NOMO-1 treated with DMSO at 0.1 percent for 48 hours (cell line): ENCODE data around the gene ZACN.

Source experiments
- DNase-seq: peaks from one replicate; lab custom pipeline; 2025; ENCODE audit not compliant: unreplicated experiment; lab: John Stamatoyannopoulos, UW

The ZACN gene

DNA sequence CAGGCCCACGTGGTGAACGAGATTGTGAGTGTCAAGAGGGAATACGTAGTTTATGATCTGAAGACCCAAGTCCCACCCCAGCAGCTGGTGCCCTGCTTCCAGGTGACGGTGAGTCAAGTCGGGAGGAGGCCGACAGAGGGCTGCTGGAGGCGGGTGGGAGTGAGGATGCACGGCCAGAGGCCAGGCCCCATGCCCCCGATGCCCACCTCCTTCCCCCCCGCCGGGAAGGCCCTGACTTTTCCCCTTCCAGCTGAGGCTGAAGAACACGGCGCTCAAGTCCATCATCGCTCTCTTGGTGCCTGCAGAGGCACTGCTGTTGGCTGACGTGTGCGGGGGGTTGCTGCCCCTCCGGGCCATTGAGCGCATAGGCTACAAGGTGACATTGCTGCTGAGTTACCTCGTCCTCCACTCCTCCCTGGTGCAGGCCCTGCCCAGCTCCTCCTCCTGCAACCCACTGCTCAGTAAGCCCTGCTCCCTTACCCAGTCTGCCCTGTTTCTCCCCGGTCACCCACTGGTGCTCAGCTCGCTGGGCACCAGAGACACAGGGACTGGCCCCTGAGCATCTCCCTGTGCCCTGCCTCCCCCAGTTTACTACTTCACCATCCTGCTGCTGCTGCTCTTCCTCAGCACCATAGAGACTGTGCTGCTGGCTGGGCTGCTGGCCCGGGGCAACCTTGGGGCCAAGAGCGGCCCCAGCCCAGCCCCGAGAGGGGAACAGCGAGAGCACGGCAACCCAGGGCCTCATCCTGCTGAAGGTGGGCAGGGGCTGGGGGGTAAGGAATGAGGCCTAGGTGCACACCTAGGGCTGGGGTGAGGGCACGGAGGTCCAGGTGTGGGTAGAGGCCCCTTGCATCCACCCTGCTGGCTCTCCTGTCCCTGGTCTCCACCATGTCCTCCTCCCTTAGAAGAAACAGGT lies 2.6 kb downstream of the ZACN start:
- no peak for DNase-seq

DNA sequence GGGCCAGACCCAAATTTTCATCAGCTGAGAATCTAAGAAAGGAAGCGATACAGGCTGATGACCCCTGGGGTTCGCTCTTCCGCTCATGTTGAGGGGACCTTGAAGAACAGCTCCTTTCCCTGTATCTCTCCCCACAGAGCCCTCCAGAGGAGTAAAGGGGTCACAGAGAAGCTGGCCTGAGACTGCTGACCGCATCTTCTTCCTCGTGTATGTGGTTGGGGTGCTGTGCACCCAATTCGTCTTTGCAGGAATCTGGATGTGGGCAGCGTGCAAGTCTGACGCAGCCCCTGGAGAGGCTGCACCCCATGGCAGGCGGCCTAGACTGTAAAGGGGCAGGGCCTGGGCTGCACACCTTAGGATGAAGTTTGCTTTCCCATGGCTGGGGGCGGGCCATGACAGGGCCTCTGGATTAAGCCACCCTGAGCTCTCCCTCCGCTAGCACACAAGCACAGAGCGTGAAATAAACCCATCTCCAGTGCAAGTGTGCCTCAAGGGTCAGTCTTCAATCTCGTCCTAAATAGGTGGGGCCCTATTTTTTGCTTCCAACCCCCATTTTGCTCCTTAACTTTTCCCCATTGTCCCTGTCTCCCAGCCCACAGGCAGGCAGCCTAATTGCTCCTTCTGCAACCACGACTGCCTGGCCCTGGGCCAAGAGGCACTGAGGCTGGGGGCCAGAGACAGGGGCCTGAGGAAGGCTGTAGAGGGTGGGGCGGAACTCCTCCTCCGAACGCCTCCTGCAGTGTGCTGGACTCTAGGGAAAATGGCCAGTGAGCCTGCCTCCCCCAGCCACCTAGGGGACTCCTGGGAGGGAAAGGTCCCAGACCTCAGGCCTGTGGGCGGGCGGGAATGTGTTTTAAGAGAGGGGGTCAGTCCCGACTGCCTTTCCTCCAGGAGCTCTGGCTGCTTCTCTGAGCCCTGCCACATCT lies 3.6 kb downstream of the ZACN start:
- no peak for DNase-seq

- DNase-seq = no peak
These were observed 4.7 kb downstream of the ZACN start for GRCh38 chr17:76083536-76084182.

GRCh38 chr17:76085066-76085730 lies 6.2 kb downstream of the ZACN start:
- DNase-seq = no peak

DNA sequence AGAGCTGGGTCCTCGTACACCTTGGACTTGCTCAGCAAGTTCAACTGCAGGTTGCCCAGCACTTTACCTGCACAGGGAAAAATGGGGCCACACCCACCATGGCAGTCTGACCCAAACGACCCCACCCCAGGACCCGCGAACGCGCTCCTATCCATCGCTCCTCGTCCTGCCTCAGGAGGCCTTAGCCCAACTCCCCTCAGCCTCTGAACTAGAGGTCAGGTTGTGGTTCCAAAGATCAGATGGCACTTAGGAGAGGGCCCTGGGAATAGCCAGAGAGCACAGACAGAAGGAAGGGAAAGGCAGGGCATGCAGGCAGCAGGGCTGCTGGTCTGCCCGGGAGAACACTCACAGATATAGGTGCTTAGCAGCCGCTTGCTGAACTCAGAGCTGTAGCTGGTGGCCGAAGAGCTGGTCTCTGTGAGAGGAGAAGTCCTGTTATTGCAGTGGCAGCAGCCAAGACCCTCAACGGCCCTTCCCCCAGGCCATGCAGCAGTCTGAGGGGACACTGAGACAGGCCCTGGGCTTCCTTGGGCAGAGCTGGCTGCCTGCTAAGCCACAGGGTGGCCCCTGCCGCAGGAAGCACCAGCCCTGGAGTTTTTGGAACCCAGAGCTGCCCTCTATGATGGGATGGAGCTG lies 6.9 kb downstream of the ZACN start:
- no peak for DNase-seq

GRCh38 chr17:76086384-76086783 lies 7.4 kb downstream of the ZACN start:
- DNase-seq = no peak

DNA sequence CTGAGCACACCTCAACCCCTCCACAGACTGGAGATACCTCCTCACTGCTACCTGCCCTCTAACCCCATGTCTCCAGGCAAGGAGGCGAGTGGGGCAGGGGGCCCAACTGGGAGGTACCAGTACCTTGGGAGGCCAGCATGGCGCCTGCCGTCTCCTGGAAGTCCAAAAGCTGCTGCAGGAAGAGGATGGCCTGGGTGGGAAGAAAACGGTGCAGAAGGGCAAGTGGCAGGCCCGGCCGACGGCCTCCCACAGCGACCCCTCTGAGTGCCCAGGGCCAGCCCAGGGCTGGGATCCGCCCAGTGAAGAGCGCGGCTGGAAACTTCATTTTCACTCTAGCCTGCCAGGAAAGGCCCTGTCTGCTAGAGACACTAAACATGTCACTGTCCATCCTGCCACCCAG lies 8.5 kb downstream of the ZACN start:
- no peak for DNase-seq

DNA sequence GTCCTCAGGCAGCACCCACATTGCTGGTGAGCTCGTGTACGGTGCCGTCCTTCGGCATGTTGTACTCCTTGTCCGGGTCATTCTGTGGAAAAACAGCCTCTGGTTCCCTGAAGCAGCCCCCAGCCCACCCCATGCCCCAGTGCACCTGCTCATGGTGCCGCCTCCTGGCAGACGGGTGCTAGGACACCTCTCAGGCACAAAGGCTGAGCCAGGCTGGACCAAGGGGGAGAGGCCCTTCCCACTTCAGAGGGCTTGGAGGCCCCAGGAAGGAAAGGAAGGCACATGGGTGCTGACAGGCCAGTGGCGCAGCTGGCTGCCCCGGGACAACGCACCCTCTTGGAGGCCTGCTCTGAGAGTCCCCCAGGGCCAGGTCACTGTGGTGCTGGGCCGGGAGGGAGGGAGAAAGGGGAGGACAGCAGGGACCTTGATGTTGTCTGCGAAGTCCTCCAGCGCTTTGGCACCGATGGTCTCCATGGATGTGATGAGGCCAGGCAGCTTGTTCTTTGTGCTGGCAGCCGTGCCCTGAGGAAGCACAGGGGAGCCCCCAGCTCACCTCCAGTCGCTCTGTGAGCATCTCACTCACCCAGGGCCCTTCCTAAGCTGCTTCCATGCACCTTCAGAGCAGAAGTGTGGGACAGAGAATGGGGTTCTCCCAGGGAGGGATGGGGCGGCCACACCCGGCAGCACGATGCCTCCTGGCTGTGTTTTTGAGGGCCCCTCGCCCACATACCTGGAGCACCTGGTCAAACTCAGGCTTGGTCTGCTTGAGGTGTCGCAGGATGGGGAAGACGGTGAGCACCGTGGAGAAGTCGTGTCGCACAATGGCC lies 9.3 kb downstream of the ZACN start:
- DNase-seq = no peak

GRCh38 chr17:76088868-76089576 lies 10.0 kb downstream of the ZACN start:
- no peak for DNase-seq

DNA sequence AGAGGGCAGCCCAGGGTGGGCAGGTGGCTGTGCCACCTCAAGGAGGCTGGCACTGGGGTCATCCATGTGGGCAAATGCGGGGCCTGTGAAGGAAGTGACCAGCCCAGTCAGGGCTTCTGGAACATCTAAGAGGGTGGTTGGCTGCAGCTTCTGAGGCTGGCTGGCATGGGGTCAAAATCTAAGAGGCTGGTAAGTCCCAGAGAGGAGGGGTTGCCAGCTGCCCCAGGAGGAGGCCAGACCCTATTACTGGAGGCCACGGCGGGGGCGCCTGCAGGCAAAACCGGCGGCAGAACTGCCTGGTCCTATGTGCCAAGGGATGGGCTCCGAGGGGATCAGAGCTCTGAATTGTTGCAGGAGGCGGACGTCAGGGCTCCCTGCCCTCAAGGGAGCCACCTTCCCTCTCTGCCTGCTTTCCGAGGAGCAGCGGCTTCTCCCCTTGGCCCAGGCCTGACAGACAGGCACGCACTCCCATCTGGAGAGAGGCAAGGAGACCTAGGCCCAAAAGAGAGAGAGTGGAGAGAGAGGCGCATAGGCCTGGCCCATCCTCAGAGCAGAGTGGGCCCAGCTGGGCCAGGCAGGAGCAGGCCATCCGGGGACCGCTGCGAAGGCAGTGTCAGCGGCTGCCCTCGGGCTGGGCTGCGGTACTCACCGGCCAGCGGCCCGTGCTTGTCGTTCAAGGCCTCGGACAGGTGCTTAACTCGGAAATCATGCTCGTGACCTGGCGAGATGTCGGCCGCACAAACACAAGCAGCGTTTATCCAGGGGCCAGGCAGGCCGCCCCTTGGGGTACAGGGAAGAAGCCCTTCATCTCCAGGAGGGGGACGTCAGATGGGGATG lies 10.9 kb downstream of the ZACN start:
- DNase-seq = no peak

DNA sequence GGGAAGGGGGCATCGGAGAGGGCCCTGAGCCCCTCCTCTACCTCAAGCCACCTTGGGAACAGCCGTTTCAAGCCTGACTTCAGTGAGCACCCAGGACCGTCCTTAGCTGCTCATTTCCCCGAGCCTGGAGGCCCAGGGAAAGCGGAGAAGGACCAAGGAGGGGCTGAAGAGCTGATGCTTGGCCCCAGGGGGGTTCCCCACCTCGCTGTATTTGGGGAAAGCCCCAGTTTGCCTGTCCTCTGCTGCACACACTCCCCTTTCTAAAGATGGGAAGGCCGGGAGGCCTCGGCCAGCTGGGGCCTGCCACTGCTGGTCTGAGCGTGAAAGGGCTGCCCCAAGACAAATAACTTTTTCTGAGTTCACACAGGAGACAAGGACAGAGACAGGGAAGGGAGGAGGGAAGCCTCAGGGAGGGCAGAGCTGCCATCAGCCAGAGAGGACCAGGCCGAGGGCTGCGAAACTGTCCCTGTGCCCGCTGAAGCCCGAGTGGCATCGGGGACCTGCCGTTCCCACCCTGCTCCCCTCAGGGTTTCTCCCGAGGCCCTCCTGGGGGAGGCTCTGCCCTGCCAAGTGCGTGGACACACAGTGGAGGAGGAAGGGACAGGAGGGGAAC lies 11.6 kb downstream of the ZACN start:
- no peak for DNase-seq

DNA sequence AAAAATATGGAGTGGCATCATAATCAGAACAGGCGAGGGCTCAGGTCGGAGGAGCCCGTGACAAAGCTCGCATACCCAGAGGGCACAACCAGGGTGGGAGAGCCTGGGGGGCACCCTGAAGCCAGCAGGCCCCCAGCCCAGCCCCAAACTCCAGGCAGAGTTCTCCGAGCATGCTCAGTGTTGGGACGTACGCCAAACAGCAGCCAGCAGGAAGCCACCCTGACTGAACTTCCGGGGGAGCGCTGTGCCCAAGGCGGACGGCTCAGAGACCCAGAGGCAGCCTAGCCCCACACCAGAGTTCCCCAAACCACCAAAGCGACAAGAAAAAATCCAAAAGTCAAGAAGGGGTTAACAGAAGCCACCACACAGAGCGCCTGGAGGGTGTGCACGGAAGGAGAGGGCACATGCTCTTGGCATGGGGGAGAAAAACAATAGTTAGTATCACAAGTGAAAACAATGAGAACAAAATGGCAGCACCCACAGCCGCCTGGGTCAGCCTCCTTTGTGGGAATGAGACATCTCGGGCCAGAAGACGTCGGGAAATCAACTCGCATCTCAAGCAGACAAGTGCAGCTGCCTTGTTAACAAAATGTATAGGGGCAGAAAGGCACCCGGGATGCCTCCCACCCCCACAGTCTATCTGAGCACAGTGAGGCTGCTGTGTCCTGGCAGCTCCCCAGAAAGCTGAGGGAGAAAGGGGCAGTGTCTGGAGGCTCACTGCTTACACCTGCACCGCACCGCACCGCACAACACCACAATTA lies 12.7 kb downstream of the ZACN start:
- no peak for DNase-seq

DNA sequence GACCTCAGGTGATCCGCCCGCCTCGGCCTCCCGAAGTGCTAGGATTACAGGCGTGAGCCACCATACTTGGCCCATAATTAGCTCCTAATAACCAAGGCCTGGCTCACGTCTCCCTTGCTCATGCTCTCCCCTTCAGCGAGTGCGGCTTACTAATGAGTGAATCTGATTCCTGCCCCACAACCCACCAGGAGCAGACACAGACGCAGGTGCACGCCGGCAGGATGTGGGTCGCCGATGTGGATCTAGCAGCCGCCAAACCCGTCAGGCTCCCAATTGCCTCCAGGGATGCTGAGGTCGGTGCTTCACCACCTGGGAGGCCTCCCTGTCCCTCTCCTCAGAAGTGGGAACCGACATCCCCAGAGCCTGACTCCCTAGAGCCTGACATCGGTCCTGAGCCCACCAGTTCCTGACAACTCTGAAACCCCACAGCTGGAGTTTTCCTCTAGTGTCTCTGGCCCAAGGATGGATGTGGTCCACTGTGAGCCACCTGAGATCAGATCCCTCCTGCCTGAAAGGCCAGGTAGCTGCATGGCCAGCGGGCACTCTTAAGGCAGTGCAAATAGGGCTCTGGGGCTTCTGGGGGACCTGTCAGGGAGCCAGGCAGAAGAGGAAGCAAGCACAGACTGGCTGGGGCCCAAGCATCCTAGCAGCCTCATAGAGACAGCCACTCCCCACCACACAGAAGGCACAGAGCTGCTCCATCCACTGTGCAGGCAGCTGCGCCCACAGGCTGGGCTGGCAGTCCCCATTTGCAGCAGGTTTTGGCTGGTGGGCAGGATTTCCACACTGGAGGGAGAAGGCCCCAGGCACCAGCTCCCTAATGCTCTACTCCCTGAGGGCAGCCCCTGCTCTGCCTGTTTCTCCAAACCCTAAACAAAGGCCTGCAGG lies 13.8 kb downstream of the ZACN start:
- no peak for DNase-seq

DNA sequence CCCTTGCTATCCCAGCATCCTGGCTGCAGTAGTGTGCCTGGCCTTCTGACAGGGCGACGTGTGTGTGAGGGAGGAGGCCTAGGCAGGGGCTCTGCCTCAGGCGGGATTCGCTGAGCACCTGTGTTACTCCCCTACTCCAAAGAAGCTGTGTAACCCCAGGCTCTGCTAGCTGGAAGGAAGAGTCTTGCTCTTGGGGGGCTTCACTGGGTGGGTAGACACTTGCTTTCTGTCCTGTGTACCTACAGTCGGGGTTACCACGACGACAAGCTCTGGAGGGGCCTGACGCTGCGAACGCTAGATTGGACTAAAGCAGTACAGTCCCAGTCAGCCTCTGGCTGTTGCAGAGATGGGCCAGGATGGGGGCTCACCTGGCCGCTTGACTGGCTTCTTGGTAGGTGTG lies 15.1 kb downstream of the ZACN start:
- DNase-seq = no peak

GRCh38 chr17:76095943-76096342 lies 17.0 kb downstream of the ZACN start:
- no peak for DNase-seq

DNA sequence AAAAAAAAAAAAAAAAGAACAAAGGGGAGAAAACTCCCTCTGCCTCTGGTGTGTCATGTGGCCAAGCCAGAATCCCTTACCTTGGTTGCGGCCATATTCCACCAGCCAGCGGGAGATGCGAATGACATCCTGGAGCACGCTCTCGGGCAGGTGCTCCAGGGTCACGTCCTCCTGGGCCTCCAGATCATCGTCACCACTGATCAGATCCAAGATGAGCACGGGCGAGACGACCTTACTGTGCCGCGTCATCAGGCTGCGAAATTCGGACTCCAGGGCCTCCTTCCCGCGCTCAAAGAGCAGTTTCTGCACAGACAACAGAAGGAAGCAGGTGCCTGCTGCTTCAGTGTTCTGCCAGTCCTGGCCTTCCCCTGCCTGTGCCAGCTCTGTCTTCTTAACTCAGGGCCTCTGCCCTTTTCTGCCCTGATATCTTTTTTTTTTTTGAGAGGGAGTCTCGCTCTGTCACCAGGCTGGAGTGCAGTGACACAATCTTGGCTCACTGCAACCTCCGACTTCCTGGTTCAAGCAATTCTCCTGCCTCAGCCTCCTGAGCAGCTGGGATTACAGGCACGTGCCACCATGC lies 18.8 kb downstream of the ZACN start:
- no peak for DNase-seq
